NCI-H128 (cell line): ENCODE measurements around the gene MDFI.

Source experiments
- DNase-seq: peaks from one replicate; lab custom pipeline; 2025; ENCODE audit not compliant: unreplicated experiment; lab: John Stamatoyannopoulos, UW

MDFI gene

GRCh38 chr6:41638002-41638934 lies at the start of gene MDFI:
Gene MDFI, plus strand, starts transcription at chr6:41638468. Its CDS starts 282 bp downstream, at chr6:41638750.
- DNase-seq, result no peak

DNA sequence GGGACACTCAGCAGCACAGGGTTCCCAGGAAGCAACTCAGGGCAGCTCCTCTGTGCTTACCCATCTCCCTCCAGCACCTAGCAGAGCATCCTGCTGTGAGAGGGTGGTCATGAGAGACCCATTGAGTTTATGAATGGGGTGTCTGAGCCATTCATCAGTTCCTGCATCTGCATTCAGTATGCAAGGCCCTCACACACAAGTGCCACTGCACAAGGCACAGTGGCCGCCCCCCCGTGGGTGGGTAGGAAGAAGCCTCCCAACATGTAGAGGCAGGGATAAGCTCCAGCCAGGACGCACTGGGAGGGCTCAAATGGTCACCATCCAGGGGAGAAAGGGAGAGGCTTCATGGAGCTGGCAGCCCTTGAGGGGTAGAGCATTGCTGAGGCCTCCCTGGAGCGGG lies 49.0 kb upstream of the MDFI start:
- DNase-seq, result no peak

DNA sequence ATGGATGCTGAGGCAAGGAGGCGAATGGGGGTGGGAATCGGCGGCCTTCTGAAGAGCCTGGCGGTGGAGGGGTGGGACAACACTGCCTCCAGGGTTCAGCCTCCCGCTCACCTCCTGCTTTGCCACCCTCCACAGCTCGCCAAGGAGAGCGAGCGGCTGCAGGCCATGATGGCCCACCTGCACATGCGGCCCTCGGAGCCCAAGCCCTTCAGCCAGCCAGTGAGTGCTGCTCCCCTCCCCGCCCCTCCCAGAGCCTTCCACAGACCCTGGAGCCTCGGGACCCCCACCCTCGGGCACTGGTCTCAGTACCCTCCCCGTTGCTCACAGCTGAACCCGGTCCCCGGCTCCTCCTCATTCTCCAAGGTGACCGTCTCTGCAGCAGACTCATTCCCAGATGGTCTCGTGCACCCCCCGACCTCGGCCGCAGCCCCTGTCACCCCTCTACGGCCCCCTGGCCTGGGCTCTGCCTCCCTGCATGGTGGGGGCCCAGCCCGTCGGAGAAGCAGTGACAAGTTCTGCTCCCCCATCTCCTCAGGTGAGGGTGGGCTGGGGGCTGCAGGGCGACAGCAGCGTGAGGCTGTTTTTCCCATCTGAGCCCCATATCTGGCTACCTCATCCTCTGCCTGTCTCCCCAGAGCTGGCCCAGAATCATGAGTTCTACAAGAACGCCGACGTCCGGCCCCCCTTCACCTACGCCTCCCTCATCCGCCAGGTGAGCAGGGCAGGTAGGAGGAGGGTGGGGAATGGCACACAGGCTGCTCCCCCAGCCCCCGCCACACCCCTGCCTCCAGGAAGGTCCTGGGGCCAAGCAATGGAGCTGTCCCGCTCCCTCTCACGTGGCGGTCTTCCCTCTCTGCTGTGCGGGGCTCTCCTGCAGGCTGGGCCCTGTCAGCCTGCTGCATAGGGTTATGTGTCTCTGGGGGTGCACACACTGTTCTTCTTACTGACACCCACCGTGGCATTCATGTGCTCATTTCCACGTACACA lies 48.3 kb upstream of the MDFI start:
- DNase-seq, result no peak

DNA sequence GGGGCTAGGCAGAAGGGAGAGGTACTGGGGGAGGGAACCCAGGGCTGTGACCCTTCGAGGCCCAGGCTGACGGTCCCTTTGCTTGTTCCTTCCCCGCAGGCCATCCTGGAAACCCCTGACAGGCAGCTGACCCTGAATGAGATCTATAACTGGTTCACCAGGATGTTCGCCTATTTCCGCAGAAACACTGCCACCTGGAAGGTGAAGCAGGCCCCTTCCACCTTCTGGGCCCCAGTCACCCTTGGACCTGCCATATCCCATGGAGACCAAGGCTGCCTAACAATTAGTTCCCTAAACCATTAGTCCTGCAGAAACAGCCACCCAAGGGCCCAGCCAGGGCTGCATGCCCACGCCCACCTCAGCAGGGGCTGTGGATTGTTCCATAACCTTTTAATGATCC lies 47.1 kb upstream of the MDFI start:
- DNase-seq, result no peak

DNA sequence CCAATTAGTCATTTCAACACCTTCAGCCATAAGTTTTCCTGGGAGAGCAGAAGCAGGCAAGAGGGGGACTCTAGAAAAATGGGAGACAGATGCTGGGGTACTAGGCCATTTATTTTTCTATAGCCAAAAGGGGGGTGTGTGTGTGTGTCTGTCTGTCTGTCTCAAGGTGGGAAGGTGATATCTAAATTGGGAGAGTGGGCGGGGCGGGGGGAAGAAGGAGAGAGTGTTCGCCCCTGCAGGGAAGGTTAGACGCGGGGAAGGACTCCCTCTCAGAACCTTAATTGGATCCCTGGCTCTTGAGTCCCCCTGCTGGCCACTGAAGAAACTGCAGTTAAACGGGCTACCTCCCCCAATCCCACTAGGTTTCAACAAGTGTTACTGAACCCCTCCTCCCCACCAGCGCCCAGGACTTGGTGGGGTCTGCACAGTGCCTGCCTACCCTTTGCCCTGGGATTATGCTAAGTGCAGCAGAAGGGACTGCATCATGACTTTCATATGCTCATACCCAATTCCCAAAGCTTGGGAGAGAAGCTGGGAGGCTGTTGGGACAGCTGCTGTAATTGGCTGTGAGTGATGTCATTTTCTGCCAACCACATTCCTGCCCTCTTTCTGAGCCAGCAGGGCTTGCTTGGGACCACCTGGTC lies 46.3 kb upstream of the MDFI start:
- DNase-seq, result peak; percentile 14

- no peak for DNase-seq
Measured at GRCh38 chr6:41593406-41593805, 44.9 kb upstream of the MDFI start.

DNA sequence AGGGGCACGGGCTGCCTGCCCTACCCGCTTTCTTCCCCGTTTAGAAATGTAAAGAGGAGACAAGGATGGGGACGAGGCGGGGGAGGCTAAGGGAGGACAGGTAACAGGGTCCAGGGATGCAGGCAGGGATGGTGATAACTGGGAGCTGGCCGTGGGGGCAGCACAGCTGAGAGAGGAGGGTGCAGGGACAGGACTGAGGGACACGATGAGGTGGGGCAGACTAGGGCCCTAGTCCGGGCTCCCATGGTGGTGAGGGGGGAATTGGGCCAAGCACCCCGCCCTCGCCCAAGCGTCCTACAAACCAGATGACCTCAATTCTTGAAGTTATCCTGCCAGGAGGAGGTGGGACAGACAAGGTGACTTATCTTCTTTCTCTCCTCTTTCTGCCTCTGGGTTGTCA lies 44.4 kb upstream of the MDFI start:
- DNase-seq, result no peak

GRCh38 chr6:41594326-41594725 lies 43.9 kb upstream of the MDFI start:
- no peak for DNase-seq

GRCh38 chr6:41594766-41595165 lies 43.5 kb upstream of the MDFI start:
- DNase-seq, result no peak

GRCh38 chr6:41595166-41595565 lies 43.1 kb upstream of the MDFI start:
- no peak for DNase-seq

DNA sequence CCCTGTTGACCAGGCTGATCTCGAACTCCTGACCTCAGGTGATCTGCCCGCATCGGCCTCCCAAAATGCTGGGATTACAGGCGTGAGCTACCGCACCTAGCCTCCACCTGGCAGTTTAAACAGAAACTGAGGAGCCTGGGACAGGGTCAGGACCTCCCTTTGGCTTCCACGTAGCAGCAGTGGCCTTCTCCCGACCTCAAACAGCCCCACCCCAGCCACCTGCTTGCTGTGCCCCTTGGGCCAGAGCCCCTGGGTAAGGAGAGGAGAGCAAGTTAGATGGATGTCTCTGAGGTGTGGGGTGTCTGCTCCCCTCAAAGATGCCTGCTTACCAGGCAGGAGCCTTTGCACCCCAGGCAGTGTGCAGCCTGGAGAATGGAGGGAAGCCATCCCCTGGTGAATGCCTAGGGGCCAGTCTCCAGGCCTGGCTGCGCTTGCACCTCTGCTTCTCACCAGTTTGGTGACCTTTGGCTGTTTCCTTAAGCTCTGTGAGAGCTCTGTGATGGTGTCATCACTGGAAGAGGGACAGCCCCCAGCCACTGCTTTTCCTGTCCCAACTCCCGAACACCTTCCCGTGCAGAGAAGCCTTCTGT lies 42.1 kb upstream of the MDFI start:
- no peak for DNase-seq

GRCh38 chr6:41596807-41597206 lies 41.5 kb upstream of the MDFI start:
- DNase-seq, result no peak

- DNase-seq, result no peak
Measured at GRCh38 chr6:41597246-41598000, 40.8 kb upstream of the MDFI start.

- DNase-seq, result no peak
Measured at GRCh38 chr6:41598670-41599014, 39.6 kb upstream of the MDFI start.

- DNase-seq, result no peak
Measured at GRCh38 chr6:41599015-41599851, 39.0 kb upstream of the MDFI start.

- DNase-seq, result no peak
Measured at GRCh38 chr6:41599852-41600445, 38.3 kb upstream of the MDFI start.

- no peak for DNase-seq
Measured at GRCh38 chr6:41600499-41601247, 37.6 kb upstream of the MDFI start.

DNA sequence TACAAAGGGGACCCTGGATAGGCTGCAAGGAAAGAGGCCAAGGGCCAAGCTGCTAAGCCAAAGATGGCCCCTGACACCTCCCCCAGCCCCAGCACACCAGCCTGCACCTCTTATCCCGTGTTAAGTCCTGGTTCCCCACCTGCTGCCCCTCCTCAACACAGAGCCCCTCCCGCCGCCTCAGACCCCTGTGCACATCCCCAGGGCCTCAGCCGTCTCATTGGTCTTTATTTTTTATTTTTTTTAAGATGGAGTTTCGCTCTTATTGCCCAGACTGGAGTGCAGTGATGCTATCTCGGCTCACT lies 37.1 kb upstream of the MDFI start:
- DNase-seq, result no peak

DNA sequence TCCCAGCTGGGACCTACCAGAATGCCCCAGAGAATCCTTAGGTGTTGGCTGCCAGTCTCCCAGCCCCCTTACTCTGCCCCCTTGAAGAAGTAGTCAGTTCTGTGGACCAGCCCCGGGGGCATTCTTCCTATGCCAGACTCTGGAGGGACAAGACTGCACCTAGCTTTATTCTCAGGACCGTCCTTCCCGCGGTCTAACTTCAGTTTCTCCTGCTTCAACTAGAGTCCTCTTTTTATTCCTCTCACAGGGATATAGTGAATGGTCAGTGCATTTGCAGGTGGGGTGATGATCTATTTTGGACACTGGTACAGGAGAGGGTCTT lies 35.9 kb upstream of the MDFI start:
- DNase-seq, result no peak
